HepG2 (cell line): ENCODE data around the gene KEL. TPM values are rescaled to one million over a fixed set of nuclear protein-coding genes. Genes with fewer than 3 reads are reported as not detected.

Experiments
- ATAC-seq: fragments of 200-7000 bp; cut with Tn5 transposase; 3 replicates; pipeline ENCODE4 v1.9.1; 2020; ENCODE audit warnings: mild to moderate bottlenecking, moderate library complexity
- BruUV-seq: library from RNA; stranded (reverse); fragments of 400-500 nt; replicated peaks from 2 replicates; lab custom pipeline; 2021; lab: Mats Ljungman, UMichigan
- CTCF ChIA-PET: fragments of 300-600 bp; formaldehyde crosslinking; extraction: SDS; loops from one replicate; lab custom pipeline; 2021; ENCODE audit warnings: low total read pairs, inconsistent platforms, low intra/inter-chr PET ratio; lab: Yijun Ruan, JAX
- POLR2A ChIA-PET: fragments of 350-600 bp; sonication (Branson Sonifier 250); formaldehyde crosslinking; loops from one replicate; lab custom pipeline; 2020; ENCODE audit warnings: antibody characterized with exemption, inconsistent platforms; lab: Yijun Ruan, JAX
- DNase-seq: peaks from one replicate; pipeline ENCODE4 v3.0.0-alpha.2; 2015; ENCODE audit warnings: low spot score
- FAIRE-seq: peaks from 3 replicates; lab custom pipeline; 2011; peaks lifted over from hg19 to GRCh38; lab: Jason Lieb, UNC
- H2AFZ ChIP-seq: one replicate; pipeline ENCODE4 v1.6.1; 2011; ENCODE audit warnings: low read length, inconsistent platforms
- H3K27ac ChIP-seq: fragments of 300-600 bp; 3 replicates; pipeline ENCODE4 v1.8.0; 2011; ENCODE audit warnings: mixed run types, mild to moderate bottlenecking, mixed read lengths, low read length, inconsistent platforms; ENCODE audit not compliant: insufficient read depth; ENCODE audit errors: extremely low read length
- H3K27me3 ChIP-seq, 2 experiments: fragments of 200-600 bp in 1 of 2; 2 replicates in 1 of 2; 3 replicates in 1 of 2; pipeline versions ENCODE4 v1.6.0 to v1.8.0; 2011; ENCODE audit warnings: low read length in 2 of 2, mild to moderate bottlenecking in 2 of 2, moderate library complexity in 2 of 2, inconsistent platforms in 1 of 2; ENCODE audit not compliant: insufficient read depth in 2 of 2, control insufficient read depth in 1 of 2
- H3K36me3 ChIP-seq, 2 experiments: fragments of 200-600 bp in 1 of 2; replicated peaks in 1 of 2; 2 replicates in 1 of 2; 3 replicates in 1 of 2; pipeline versions ENCODE4 v1.5.1 to v1.8.0; 2011; ENCODE audit warnings: low read length in 2 of 2, inconsistent platforms in 1 of 2; ENCODE audit not compliant: insufficient read depth in 2 of 2, control insufficient read depth in 1 of 2
- H3K4me1 ChIP-seq: 2 replicates; pipeline ENCODE4 v1.5.1; 2012; ENCODE audit warnings: low read length, inconsistent platforms; ENCODE audit not compliant: insufficient read depth
- H3K4me2 ChIP-seq: 2 replicates; pipeline ENCODE4 v1.6.0; 2011; ENCODE audit warnings: low read depth, low read length, inconsistent platforms
- H3K4me3 ChIP-seq, 3 experiments: fragments of 200-600 bp in 1 of 3; sonication (generic), shearing (Covaris generic) in 1 of 3; replicated peaks in 1 of 3; 2 replicates each; pipeline ENCODE4 v1.5.1; 2011 to 2016; ENCODE audit warnings: low read length in 3 of 3, inconsistent platforms in 2 of 3, low read depth in 2 of 3, mild to moderate bottlenecking in 2 of 3, control low read depth in 1 of 3, mixed read lengths in 1 of 3; ENCODE audit not compliant: insufficient read depth in 1 of 3
- H3K79me2 ChIP-seq: one replicate; pipeline ENCODE4 v1.6.1; 2011; ENCODE audit warnings: low read length, inconsistent platforms; ENCODE audit not compliant: insufficient read depth
- H3K9ac ChIP-seq: 2 replicates; pipeline ENCODE4 v1.6.0; 2011; ENCODE audit warnings: mild to moderate bottlenecking, low read depth, low read length, inconsistent platforms; ENCODE audit not compliant: insufficient read depth
- H3K9me3 ChIP-seq: 2 replicates; pipeline ENCODE4 v1.5.1; 2012; ENCODE audit warnings: mild to moderate bottlenecking, low read length
- H4K20me1 ChIP-seq: 2 replicates; pipeline ENCODE4 v1.6.0; 2011; ENCODE audit warnings: inconsistent platforms, mild to moderate bottlenecking, low read length, moderate library complexity; ENCODE audit not compliant: insufficient read depth
- HHEX ChIP-seq: IDR thresholded peaks from 2 replicates; pipeline ENCODE4 v1.6.1; 2016; ENCODE audit warnings: control low read depth
- PRDM15 ChIP-seq: sonication (generic); formaldehyde crosslinking; IDR thresholded peaks from 2 replicates; pipeline ENCODE4 v1.4.0; 2020; ENCODE audit warnings: missing genetic modification reagents
- in situ Hi-C: cut with HindIII; loops from 2 replicates; pipeline ENCODE4 v1.10.0; 2017; ENCODE audit warnings: low pct_unique_long_range_greater_than_20kb; ENCODE audit not compliant: extremely low pct_ligation_motif_present
- intact Hi-C: fragments of 100-400 bp; cut with micrococcal nuclease; formaldehyde crosslinking; loops from one replicate; pipeline ENCODE4 v1.10.0; 2022; ENCODE audit not compliant: unreplicated experiment
- polyA plus RNA-seq, 8 experiments: library from polyadenylated mRNA; depleted of rRNA in 3 of 8; stranded (reverse) in 7 of 8; unstranded in 1 of 8; fragments of >200 nt; fragmentation: Illumina TruSeq in 4 of 8; extraction: Trizol in 4 of 8; gene quantifications; 2 replicates each; pipeline versions ENCODE4 v1.2.1 to v1.2.3, GENCODE V29; 2011 to 2016; ENCODE audit warnings: low read depth in 4 of 8, missing spikeins in 1 of 8, mixed read lengths in 1 of 8; ENCODE audit not compliant: insufficient read depth in 1 of 8
- total RNA-seq, 5 experiments: library from RNA; depleted of rRNA; stranded (reverse); fragments of >200 nt; fragmentation: Illumina TruSeq; extraction: Trizol; gene quantifications; 2 replicates each; pipeline ENCODE4 v1.2.3, GENCODE V29; 2016; ENCODE audit warnings: low read depth in 1 of 5
- TF ChIP-seq, protein P1 (sequence below): sonication (generic); formaldehyde crosslinking; conservative IDR thresholded peaks from 2 replicates; pipeline ENCODE4 v1.4.0; 2020; ENCODE audit warnings: missing genetic modification reagents

The KEL gene
- total and polyA plus RNA-seq, 2 of the 13 experiments (the other 11 are each of a cell fraction or from before 2014, with no cell fraction given), result 0.03 TPM; not detected in 1

DNA sequence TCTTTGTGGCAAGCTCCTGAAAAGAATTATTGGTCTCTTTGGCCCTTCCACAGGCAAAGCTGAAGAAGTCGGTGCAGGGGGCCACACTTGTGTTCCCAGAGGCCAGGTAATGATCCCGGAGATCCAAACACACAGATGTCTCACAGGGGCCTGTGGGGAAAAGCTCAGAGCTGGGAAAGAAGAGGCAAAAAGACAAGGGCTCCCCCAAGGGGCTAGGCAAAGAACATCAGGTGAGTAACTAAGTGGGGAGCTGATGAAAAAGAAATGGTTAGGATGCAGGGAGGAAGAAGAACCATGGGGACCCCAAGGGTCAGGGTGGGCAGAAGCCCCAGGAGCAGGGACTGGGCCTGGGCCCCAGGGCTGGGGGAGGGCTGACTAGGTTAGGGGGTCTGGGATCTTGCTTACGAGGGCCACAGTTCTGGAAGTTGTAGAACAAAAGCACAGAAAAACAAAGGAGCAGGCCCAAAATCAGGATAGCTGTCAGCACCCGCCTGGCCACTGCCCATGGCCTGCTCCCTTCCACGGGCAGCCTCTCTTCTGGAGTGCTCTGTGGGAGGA lies 1.1 kb downstream of the KEL start (continued):
- TF ChIP-seq HHEX (CRISPR knock-in tag), result no peak

DNA sequence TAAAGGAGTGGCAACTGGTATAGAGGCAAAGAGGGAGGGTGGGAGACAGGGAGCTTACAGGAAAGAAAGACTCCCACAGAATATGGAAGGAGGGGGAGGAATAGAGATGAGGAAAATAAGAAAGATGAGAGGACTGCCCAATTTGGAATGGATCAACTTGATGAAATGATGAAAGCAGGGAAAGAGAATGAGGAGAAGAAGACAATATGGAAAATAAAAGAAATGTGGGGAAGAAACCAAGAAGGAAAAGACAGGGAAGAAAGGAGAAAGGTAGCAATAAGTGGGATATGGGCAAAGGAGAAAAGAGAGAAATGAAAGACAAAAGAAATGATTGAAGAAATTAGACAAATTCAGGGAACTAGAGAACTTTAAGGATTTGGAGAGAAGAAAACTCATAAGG lies 3.0 kb downstream of the KEL start:
- FAIRE-seq (no peak), DNase-seq (no peak), ATAC-seq (no peak)
- ChIA-PET POLR2A (no interaction called here), CTCF (no interaction called here)
- H3K27me3 ChIP-seq, result no peaks in the 10 kb centered on the region; a peak in 1 of 5 replicates
- no peak overlapping the region for H2AFZ ChIP-seq
- no peak overlapping the region for H3K4me2 ChIP-seq
- no peak overlapping the region for H3K4me3 ChIP-seq
- H4K20me1 ChIP-seq, result no peaks in the 10 kb centered on the region
- BruUV-seq, result no TSS peak
- in situ Hi-C loops (no loop called here), intact Hi-C loops (no loop called here)
- no peaks in the 10 kb centered on the region for H3K79me2 ChIP-seq
- TF ChIP-seq PRDM15, result no peak
- TF ChIP-seq, protein P1, sequence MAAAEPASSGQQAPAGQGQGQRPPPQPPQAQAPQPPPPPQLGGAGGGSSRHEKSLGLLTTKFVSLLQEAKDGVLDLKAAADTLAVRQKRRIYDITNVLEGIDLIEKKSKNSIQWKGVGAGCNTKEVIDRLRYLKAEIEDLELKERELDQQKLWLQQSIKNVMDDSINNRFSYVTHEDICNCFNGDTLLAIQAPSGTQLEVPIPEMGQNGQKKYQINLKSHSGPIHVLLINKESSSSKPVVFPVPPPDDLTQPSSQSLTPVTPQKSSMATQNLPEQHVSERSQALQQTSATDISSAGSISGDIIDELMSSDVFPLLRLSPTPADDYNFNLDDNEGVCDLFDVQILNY (CRISPR knock-in tag), result no peak
- no peak overlapping the region for H3K27ac ChIP-seq
- no peak overlapping the region for H3K9ac ChIP-seq
- H3K4me1 ChIP-seq, result no peaks in the 10 kb centered on the region
- H3K36me3 ChIP-seq, result no peaks in the 10 kb centered on the region
- H3K9me3 ChIP-seq, result no peaks in the 10 kb centered on the region
